Anterior cingulate cortex (tissue), 58 donors: ENCODE data around the gene GJD4.

ENCODE experiments used
- DNase-seq, 58 donors: peaks; one replicate each; lab custom pipeline; 2025; lab: John Stamatoyannopoulos, UW

GJD4 gene

GRCh38 chr10:35642793-35643114, 37.6 kb downstream of the GJD4 start:
- peak in 1 of 58 donors; percentile 50 for DNase-seq

- peak in 55 of 58 donors; percentile 17 to 91 (median 63) for DNase-seq
These were observed 38.3 kb downstream of the GJD4 start for GRCh38 chr10:35643151-35644049.

DNA sequence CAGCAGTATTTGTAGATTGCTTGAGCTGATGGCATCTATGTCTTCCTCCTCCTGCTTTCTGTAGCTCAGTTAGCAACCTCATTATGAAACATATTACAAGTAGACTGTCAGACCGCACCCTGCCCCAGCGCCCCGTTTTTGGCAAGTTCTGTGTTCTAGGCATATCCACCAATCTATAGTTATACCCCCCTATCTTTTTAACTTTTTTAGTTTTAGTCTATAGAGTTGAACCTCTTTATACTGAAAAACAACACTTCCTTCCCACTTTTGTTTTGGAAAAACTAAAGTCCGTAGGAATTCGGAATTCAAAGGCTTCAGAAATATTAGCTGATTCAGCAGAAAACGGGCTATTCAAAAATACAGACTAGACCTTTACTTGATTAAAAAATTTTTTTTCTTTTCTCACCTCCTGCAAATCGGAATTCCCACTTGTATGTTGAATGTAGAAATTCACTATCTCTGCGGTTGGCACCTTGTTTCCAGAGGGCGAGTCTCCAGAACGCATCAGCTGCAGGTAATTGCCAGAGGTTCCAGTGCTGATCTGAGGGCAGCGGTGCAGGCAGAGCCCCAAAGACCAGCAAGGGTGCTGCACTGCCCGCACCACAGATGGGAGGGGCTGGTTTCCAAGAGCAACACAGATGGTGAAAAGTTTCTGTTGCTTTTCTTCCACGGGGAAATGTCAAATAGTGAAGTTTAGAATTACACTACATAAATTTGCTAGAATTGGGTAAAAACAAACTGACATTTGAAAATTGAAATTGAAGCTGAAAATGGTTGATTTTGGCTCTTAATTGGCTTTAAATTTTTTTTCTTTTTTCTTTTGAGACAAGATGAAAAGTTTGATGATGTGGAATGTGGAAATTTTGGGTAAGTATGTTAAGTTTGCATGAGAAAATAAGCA, 39.2 kb downstream of the GJD4 start:
- DNase-seq, result peak in 4 of 58 donors; percentile 5 to 44 (median 22)

- no peak for DNase-seq
These were observed 45.8 kb downstream of the GJD4 start for GRCh38 chr10:35650894-35651293.

DNA sequence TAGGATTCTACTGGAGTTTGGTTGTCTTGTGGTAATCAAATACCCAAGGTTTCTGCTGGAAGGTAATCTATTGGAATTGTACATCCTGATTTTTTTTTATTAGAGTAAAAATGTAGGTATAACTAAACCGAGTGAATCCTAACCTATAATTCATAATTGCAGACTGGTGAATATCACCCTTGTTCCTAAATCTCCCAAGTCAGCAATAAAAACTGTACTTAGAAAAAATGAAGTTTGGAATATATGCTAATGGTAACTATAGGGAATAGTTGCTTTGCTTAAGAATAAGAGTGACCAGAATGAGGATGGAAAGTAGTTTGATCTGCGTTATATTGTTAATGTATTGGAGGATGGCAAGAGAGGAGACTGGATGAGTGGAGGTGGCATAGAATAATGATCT, 47.7 kb downstream of the GJD4 start:
- no peak for DNase-seq

GRCh38 chr10:35657621-35658020, 52.5 kb downstream of the GJD4 start:
- DNase-seq, result no peak
